IPS-NIHi7 (cell line): Measurements from ENCODE around the gene BRK1.
"Not testable (repeated sequence)": the region's sequence is repeated elsewhere in the genome, so short reads cannot be mapped to it uniquely, and the experiment has no call there.

Source experiments
- DNase-seq: peaks from one replicate; pipeline ENCODE4 v3.0.0; 2012; ENCODE audit warnings: mixed read lengths; ENCODE audit errors: extremely low spot score

Gene BRK1

DNA sequence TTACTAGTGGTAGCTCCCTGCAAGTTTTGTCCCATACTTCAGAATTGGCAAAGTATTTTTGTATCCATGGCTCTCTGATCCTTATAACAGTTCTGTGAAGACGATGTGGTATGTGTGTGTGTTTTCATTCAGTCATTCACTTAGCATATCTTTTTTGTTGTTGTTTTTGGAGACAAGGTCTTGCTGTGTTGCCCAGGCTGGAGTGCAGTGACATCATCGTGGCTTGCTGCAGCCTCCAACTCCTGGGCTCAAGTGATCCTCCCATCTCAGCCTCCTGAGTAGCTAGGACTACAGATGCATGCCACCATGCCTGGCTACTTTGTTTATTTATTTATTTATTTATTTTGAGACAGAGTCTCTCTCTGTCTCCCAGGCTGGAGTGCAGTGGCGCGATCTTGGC is 60.7 kb downstream of the BRK1 start:
- not testable (repeated sequence) for DNase-seq
